Heart left ventricle (tissue), 16 donors: ENCODE data around the gene KTI12. TPM values are rescaled to one million over a fixed set of nuclear protein-coding genes. Genes with fewer than 3 reads are reported as not detected.

Source experiments
- ATAC-seq, 4 donors: fragments of 200-7000 bp; cut with Tn5 transposase; one replicate each; pipeline ENCODE4 v1.9.1; 2020 to 2022; ENCODE audit warnings: moderate library complexity in 4 of 4, mild to moderate bottlenecking in 3 of 4, moderate number of reproducible peaks in 1 of 4
- DNase-seq, 5 donors: peaks; one replicate each; pipeline ENCODE4 v3.0.0-alpha.2; 2020
- H3K27ac ChIP-seq, 12 donors: fragments of 200-600 bp; sonication (generic) in 4 of 12; one replicate each; pipeline versions ENCODE4 v1.5.0 to v1.8.0; 2016 to 2022; ENCODE audit warnings: mild to moderate bottlenecking in 2 of 12
- H3K27me3 ChIP-seq, 9 donors: fragments of 200-600 bp; sonication (generic) in 2 of 9; one replicate each; pipeline versions ENCODE4 v1.5.1 to v1.8.0; 2016 to 2022; ENCODE audit warnings: mild to moderate bottlenecking in 3 of 9
- H3K36me3 ChIP-seq, 9 donors: fragments of 200-600 bp; sonication (generic) in 2 of 9; one replicate each; pipeline versions ENCODE4 v1.5.0 to v1.8.0; 2018 to 2022; ENCODE audit warnings: mild to moderate bottlenecking in 2 of 9
- H3K4me1 ChIP-seq, 12 donors: fragments of 200-600 bp; sonication (generic) in 4 of 12; one replicate each; pipeline versions ENCODE4 v1.5.0 to v1.8.0; 2016 to 2022; ENCODE audit warnings: mild to moderate bottlenecking in 3 of 12
- H3K4me3 ChIP-seq, 12 donors: fragments of 200-600 bp; sonication (generic) in 4 of 12; one replicate each; pipeline versions ENCODE4 v1.5.0 to v1.8.0; 2017 to 2022; ENCODE audit warnings: mild to moderate bottlenecking in 9 of 12, moderate library complexity in 4 of 12
- H3K9me3 ChIP-seq, 12 donors: fragments of 200-600 bp; sonication (generic) in 4 of 12; one replicate each; pipeline versions ENCODE4 v1.5.0 to v1.8.0; 2016 to 2022; ENCODE audit warnings: mild to moderate bottlenecking in 1 of 12
- CTCF ChIP-seq, 12 donors: fragments of 200-600 bp; sonication (generic) in 4 of 12; IDR thresholded peaks; one replicate each; pipeline versions ENCODE4 v1.5.0 to v1.8.0; 2018 to 2022; ENCODE audit warnings: antibody characterized with exemption in 12 of 12, mild to moderate bottlenecking in 5 of 12
- POLR2A ChIP-seq, 2 donors: fragments of 450-650 bp; IDR thresholded peaks; one replicate each; pipeline ENCODE4 v1.6.1; 2017; ENCODE audit warnings: antibody characterized with exemption in 2 of 2, mild to moderate bottlenecking in 2 of 2, moderate library complexity in 2 of 2
- WGBS, 4 donors: extraction: QIAGEN DNeasy Blood & Tissue Kit in 2 of 4; methylation state at CpG; one replicate each; pipeline versions ENCODE4 v1.1.5 to v1.1.7; 2013 to 2018; 5-methylcytosine and 5-hydroxymethylcytosine counted together
- intact Hi-C, 10 donors: fragments of 100-400 bp; cut with DNase I; formaldehyde crosslinking; loops; one replicate each; pipeline versions ENCODE4 v1.11.1 to v1.14.2; 2022
- polyA plus RNA-seq, 2 donors: library from polyadenylated mRNA; stranded (reverse); fragments of 200-250 nt; gene quantifications; one replicate each; pipeline ENCODE4 v1.2.3, GENCODE V29; 2013
- total RNA-seq, 9 donors: library from RNA; depleted of rRNA in 2 of 9; stranded (reverse); fragments of >200 nt in 2 of 9; fragmentation: NEBNext Ultra II Directional in 3 of 9; extraction: Animal tissue kit (Norgen Biotek cat#: 25700) in 3 of 9; gene quantifications; one replicate each; pipeline versions ENCODE4 v1.1.0 to v1.2.4, GENCODE V29; 2016 to 2023
- donor health status: ischemic (EF 13 %, LVEDD 7.1; RV severe dilation, severe dysfunction).
- donor health status: healthy with polysubstance abuse.
- donor health status: DM: no; HTN: yes; CAD: no.
- donor health status: DM: no; HTN: no; CAD: no.
- donor health status: ischemic (EF 25% LVEDD 6.9; RV normal size, moderate dysfunction).
- donor health status: ischemic (EF 25% LVEDD 5.7; RV mildly dilated, moderate dysfunction).
- donor health status: healthy.
- donor health status: DM: yes; HTN: yes; CAD: no.
- donor health status: ischemic (EF 35%, LVEDD 5.7; RV mildly dilated, moderate dysfunction).
- donor health status: nonischemic (EF 11% LVEDD 7.7; RV severe dilation, severe dysfunction).
- donor health status: DM: yes; HTN: yes; CAD: no.
- donor health status: PGD.
- donor health status: ischemic (EF 29% LVEDD 5.4; RV normal size, mild dysfunction).
- donor health status: nonischemic (EF 23%, LVEDD 6.1; RV moderate dilation, normal function).

KTI12 gene
- total and polyA plus RNA-seq, 11 donors = 2.4 to 10.3 (median 4.2) TPM

- Histone ChIP-seq H3K4me1 (peaks cover 0 to 11% (median 0%) of the 10 kb centered on the region in 12 donors), H3K27ac (no peak overlapping the region), H3K4me3 (no peak overlapping the region), H3K27me3 (no peaks in the 10 kb centered on the region), H3K9me3 (no peaks in the 10 kb centered on the region), H3K36me3 (peaks cover 0 to 83% (median 42%) of the 10 kb centered on the region in 9 donors)
- intact Hi-C loops = no loop called here
- TF ChIP-seq POLR2A (IDR thresholded peaks at IDR 0.05) (no peak), CTCF (IDR thresholded peaks at IDR 0.05) (no peak)
- 94 to 98% (median 97%) methylated on average over 4 of the region's 4 CpGs for WGBS, 4 donors
- no peak for ATAC-seq
- no peak for DNase-seq
These were observed 37.1 kb upstream of the KTI12 start for GRCh38 chr1:52070704-52071103.

- ATAC-seq (no peak), DNase-seq (no peak)
- intact Hi-C loops = no loop called here
- no peaks in the 10 kb centered on the region for H3K27me3 ChIP-seq
- H3K36me3 ChIP-seq = peaks cover 0 to 86% (median 76%) of the 10 kb centered on the region in 9 donors
- TF ChIP-seq POLR2A (IDR thresholded peaks at IDR 0.05) (no peak), CTCF (IDR thresholded peaks at IDR 0.05) (no peak)
- H3K4me1 ChIP-seq = peaks cover 0 to 14% (median 8%) of the 10 kb centered on the region in 12 donors
- no peaks in the 10 kb centered on the region for H3K9me3 ChIP-seq
- H3K4me3 ChIP-seq = no peak overlapping the region
- 92 to 98% (median 95%) methylated on average over 2 of the region's 2 CpGs for WGBS, 4 donors
- no peak overlapping the region for H3K27ac ChIP-seq
These were observed 29.6 kb upstream of the KTI12 start for GRCh38 chr1:52063192-52063591.

GRCh38 chr1:52060822-52061221, 27.2 kb upstream of the KTI12 start:
- DNase-seq (no peak), ATAC-seq (no peak)
- Histone ChIP-seq H3K4me1 (peaks cover 0 to 29% (median 23%) of the 10 kb centered on the region in 12 donors), H3K27ac (no peak overlapping the region), H3K27me3 (no peaks in the 10 kb centered on the region), H3K4me3 (no peak overlapping the region), H3K36me3 (peaks cover 0 to 62% (median 52%) of the 10 kb centered on the region in 9 donors), H3K9me3 (no peaks in the 10 kb centered on the region)
- intact Hi-C loops = no loop called here
- TF ChIP-seq POLR2A (IDR thresholded peaks at IDR 0.05) (no peak), CTCF (IDR thresholded peaks at IDR 0.05) (no peak)
- 95 to 97% (median 96%) methylated on average over 4 of the region's 4 CpGs for WGBS, 4 donors

- 92 to 99% (median 95%) methylated on average over 1 of the region's 1 CpG for WGBS, 4 donors
- intact Hi-C loops = loop anchor here in 2 of 10 donors (5.0 kb wide), 2 partner anchors 183 to 637 kb away; partner anchors contain the start of genes COA7 (in 1 of the 2) and NRDC (in 1 of the 2)
- DNase-seq (no peak), ATAC-seq (no peak)
- H3K27me3 ChIP-seq = no peaks in the 10 kb centered on the region
- no peak overlapping the region for H3K4me3 ChIP-seq
- peaks cover 0 to 53% (median 43%) of the 10 kb centered on the region in 9 donors for H3K36me3 ChIP-seq
- H3K9me3 ChIP-seq = no peaks in the 10 kb centered on the region
- no peak overlapping the region for H3K27ac ChIP-seq
- H3K4me1 ChIP-seq = peaks cover 0 to 29% (median 23%) of the 10 kb centered on the region in 12 donors
- TF ChIP-seq CTCF (IDR thresholded peaks at IDR 0.05) (no peak), POLR2A (IDR thresholded peaks at IDR 0.05) (no peak)
These were observed 26.3 kb upstream of the KTI12 start for GRCh38 chr1:52059888-52060287.
